GM19238 (cell line): Measurements from ENCODE around the gene GRK3.
"Not testable (repeated sequence)": the region's sequence is repeated elsewhere in the genome, so short reads cannot be mapped to it uniquely, and the experiment has no call there.

Experiments
- DNase-seq: peaks from one replicate; pipeline ENCODE4 v3.0.0; 2011; ENCODE audit warnings: low spot score; ENCODE audit not compliant: insufficient read length

GRK3 gene

GRCh38 chr22:25697181-25697664 is 132.7 kb downstream of the GRK3 start:
- no peak for DNase-seq

GRCh38 chr22:25697978-25698377 is 133.5 kb downstream of the GRK3 start:
- no peak for DNase-seq

- DNase-seq, result no peak
Observed at GRCh38 chr22:25698461-25698860, 134.0 kb downstream of the GRK3 start.

GRCh38 chr22:25698978-25699377 is 134.5 kb downstream of the GRK3 start:
- DNase-seq, result no peak

- no peak for DNase-seq
Observed at GRCh38 chr22:25701056-25701780, 136.7 kb downstream of the GRK3 start.

- no peak for DNase-seq
Observed at GRCh38 chr22:25702040-25702439, 137.6 kb downstream of the GRK3 start.

GRCh38 chr22:25702571-25703167 is 138.2 kb downstream of the GRK3 start:
- no peak for DNase-seq

GRCh38 chr22:25704701-25705100 is 140.2 kb downstream of the GRK3 start:
- no peak for DNase-seq

GRCh38 chr22:25706197-25706596 is 141.7 kb downstream of the GRK3 start:
- DNase-seq, result no peak

- not testable (repeated sequence) for DNase-seq
Observed at GRCh38 chr22:25708430-25708829, 144.0 kb downstream of the GRK3 start.

- no peak for DNase-seq
Observed at GRCh38 chr22:25709758-25710157, 145.3 kb downstream of the GRK3 start.

- no peak for DNase-seq
Observed at GRCh38 chr22:25710501-25710900, 146.0 kb downstream of the GRK3 start.

GRCh38 chr22:25711491-25711890 is 147.0 kb downstream of the GRK3 start:
- DNase-seq, result no peak

- no peak for DNase-seq
Observed at GRCh38 chr22:25712661-25713400, 148.4 kb downstream of the GRK3 start.

- no peak for DNase-seq
Observed at GRCh38 chr22:25714070-25714469, 149.6 kb downstream of the GRK3 start.

- no peak for DNase-seq
Observed at GRCh38 chr22:25714739-25715138, 150.3 kb downstream of the GRK3 start.

- no peak for DNase-seq
Observed at GRCh38 chr22:25716637-25717036, 152.2 kb downstream of the GRK3 start.

GRCh38 chr22:25718135-25718840 is 153.8 kb downstream of the GRK3 start:
- DNase-seq, result no peak

- no peak for DNase-seq
Observed at GRCh38 chr22:25722223-25722622, 157.7 kb downstream of the GRK3 start.

GRCh38 chr22:25722626-25723025 is 158.2 kb downstream of the GRK3 start:
- no peak for DNase-seq

- DNase-seq, result no peak
Observed at GRCh38 chr22:25726241-25726640, 161.8 kb downstream of the GRK3 start.

GRCh38 chr22:25728071-25728470 is 163.6 kb downstream of the GRK3 start:
- DNase-seq, result no peak
